ENCODE data around the gene OGA. TPM values are rescaled to one million over a fixed set of nuclear protein-coding genes. Genes with fewer than 3 reads are reported as not detected.
A peak's percentile ranks its signal among the peaks of the same experiment; 100 is the strongest.

OGA gene
- total RNA-seq, 2 donors from 2014 or later, result 41.6 to 50.9 TPM

- H3K9me3 ChIP-seq, result no peaks in the 10 kb centered on the region
- peak overlapping the region; percentile 20 to 58 for H3K4me3 ChIP-seq
- no peak for TF ChIP-seq CTCF (IDR thresholded peaks at IDR 0.05)
- H3K27ac ChIP-seq, result peak overlapping the region; percentile 56 to 64
- H3K36me3 ChIP-seq, result no peaks in the 10 kb centered on the region
- H3K27me3 ChIP-seq, result no peaks in the 10 kb centered on the region
- no peak for DNase-seq (ENCODE audit: low spot score)
- H3K4me1 ChIP-seq, result peaks cover 0 to 61% of the 10 kb centered on the region in 2 donors
Observed at GRCh38 chr10:101839416-101840063, 21.3 kb upstream of the OGA start.

DNA sequence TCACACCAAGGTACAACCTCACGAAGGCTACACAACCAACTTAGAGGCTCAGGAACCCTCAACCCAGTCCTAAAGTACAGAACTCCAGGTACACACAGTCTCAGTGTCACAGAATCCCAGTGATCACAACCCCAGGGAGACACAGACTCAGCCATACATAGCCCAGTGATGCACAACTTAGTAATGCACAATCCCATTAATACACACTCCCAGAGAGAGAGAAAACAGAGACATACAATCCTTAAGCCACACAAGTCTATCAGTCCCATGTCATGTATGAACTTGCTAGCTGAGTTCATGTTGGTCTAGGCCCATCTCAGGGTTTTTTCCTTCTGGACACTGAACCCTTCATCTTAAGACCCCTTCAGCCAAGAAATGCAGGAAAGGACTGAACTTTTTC is 20.8 kb upstream of the OGA start:
- TF ChIP-seq CTCF (IDR thresholded peaks at IDR 0.05), result no peak
- H3K4me3 ChIP-seq, result no peak overlapping the region

DNA sequence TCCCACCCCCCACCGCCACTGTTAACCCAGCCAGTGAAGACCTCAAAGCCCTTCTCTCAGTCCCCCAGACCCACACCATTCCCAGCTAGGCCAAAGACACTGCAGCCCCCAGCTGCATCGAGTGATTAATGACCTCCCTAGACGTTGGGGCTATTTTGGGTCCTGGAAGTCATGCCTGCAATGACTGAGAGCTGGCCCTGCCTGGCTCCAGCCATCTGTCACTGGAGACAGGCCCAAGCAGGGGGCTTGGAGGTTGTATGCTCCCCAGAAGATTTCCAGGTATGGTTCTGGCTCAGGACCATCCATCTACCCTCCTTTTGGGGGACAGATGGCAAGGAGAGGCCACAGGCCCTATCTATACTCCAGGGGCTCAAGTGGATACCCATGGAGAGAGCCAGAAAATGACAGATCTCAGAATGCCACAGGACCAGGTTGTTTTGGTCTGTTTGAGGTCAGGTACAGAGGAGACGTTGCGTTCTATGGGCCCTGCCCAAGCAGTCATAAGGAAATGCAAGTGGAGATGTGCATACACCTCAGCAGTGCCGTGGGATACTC is 20.2 kb upstream of the OGA start:
- H3K4me3 ChIP-seq, result no peak overlapping the region
- no peaks in the 10 kb centered on the region for H3K36me3 ChIP-seq
- no peak for TF ChIP-seq CTCF (IDR thresholded peaks at IDR 0.05)
- H3K4me1 ChIP-seq, result peaks cover 0 to 67% of the 10 kb centered on the region in 2 donors
- H3K27ac ChIP-seq, result peak overlapping the region; percentile 19 to 64
- H3K9me3 ChIP-seq, result no peaks in the 10 kb centered on the region
- no peaks in the 10 kb centered on the region for H3K27me3 ChIP-seq
- DNase-seq (ENCODE audit: low spot score), result no peak

More for the DNA sequence above, 20.8 kb upstream of the OGA start:
- no peaks in the 10 kb centered on the region for H3K27me3 ChIP-seq
- no peak for DNase-seq (ENCODE audit: low spot score)
- peak overlapping the region; percentile 56 to 64 for H3K27ac ChIP-seq
- H3K9me3 ChIP-seq, result no peaks in the 10 kb centered on the region
- H3K4me1 ChIP-seq, result peaks cover 0 to 64% of the 10 kb centered on the region in 2 donors
- no peaks in the 10 kb centered on the region for H3K36me3 ChIP-seq

- no peaks in the 10 kb centered on the region for H3K27me3 ChIP-seq
- TF ChIP-seq CTCF (IDR thresholded peaks at IDR 0.05), result no peak
- H3K36me3 ChIP-seq, result no peaks in the 10 kb centered on the region
- H3K4me1 ChIP-seq, result peaks cover 0 to 69% of the 10 kb centered on the region in 2 donors
- peak overlapping the region; percentile 19 to 64 for H3K27ac ChIP-seq
- H3K9me3 ChIP-seq, result no peaks in the 10 kb centered on the region
- no peak overlapping the region for H3K4me3 ChIP-seq
- DNase-seq (ENCODE audit: low spot score), result no peak
Observed at GRCh38 chr10:101837748-101838147, 19.5 kb upstream of the OGA start.

GRCh38 chr10:101835362-101835761 is 17.1 kb upstream of the OGA start:
- Histone ChIP-seq H3K4me3 (no peak overlapping the region), H3K36me3 (no peaks in the 10 kb centered on the region), H3K9me3 (no peaks in the 10 kb centered on the region), H3K27me3 (no peaks in the 10 kb centered on the region), H3K27ac (no peak overlapping the region), H3K4me1 (peaks cover 0 to 69% of the 10 kb centered on the region in 2 donors)
- TF ChIP-seq CTCF (IDR thresholded peaks at IDR 0.05), result no peak
- no peak for DNase-seq (ENCODE audit: low spot score)

Measured in right atrium auricular region (tissue), 2 donors.